MCF 10A (cell line): ENCODE data around the gene EHBP1. TPM values are rescaled to one million over a fixed set of nuclear protein-coding genes. Genes with fewer than 3 reads are reported as not detected.

Source experiments
- BruUV-seq: library from RNA; stranded (reverse); fragments of 400-500 nt; replicated peaks from 2 replicates; lab custom pipeline; 2021; lab: Mats Ljungman, UMichigan
- CTCF ChIA-PET: fragments of 300-600 bp; sonication (Branson Sonifier 250); formaldehyde crosslinking; extraction: SDS; loops from one replicate; lab custom pipeline; 2021; ENCODE audit warnings: antibody characterized with exemption, inconsistent platforms; lab: Yijun Ruan, JAX
- POLR2A ChIA-PET: fragments of 300-600, 350-650 bp; sonication (Branson Sonifier 250); formaldehyde crosslinking; extraction: SDS; loops from one replicate; lab custom pipeline; 2020; ENCODE audit warnings: antibody characterized with exemption, inconsistent platforms; lab: Yijun Ruan, JAX
- DNase-seq: peaks from one replicate; pipeline ENCODE4 v3.0.0-alpha.2; 2018; ENCODE audit not compliant: unreplicated experiment
- H3K27ac Mint-ChIP-seq: one replicate; pipeline ENCODE4 v1.8.0; 2022; ENCODE audit warnings: mild to moderate bottlenecking, low read depth, mixed read lengths; ENCODE audit not compliant: unreplicated experiment
- H3K27me3 Mint-ChIP-seq: one replicate; pipeline ENCODE4 v1.8.0; 2022; ENCODE audit warnings: mixed read lengths; ENCODE audit not compliant: insufficient read depth, unreplicated experiment
- H3K36me3 Mint-ChIP-seq: one replicate; pipeline ENCODE4 v1.8.0; 2022; ENCODE audit warnings: mild to moderate bottlenecking, moderate library complexity, mixed read lengths; ENCODE audit not compliant: insufficient read depth, unreplicated experiment
- H3K4me1 Mint-ChIP-seq: one replicate; pipeline ENCODE4 v1.8.0; 2022; ENCODE audit warnings: mixed read lengths; ENCODE audit not compliant: insufficient read depth, unreplicated experiment
- H3K4me3 Mint-ChIP-seq: one replicate; pipeline ENCODE4 v1.8.0; 2022; ENCODE audit warnings: mild to moderate bottlenecking, moderate library complexity, mixed read lengths; ENCODE audit not compliant: unreplicated experiment
- H3K9me3 Mint-ChIP-seq: one replicate; pipeline ENCODE4 v1.8.0; 2022; ENCODE audit warnings: mixed read lengths; ENCODE audit not compliant: unreplicated experiment
- intact Hi-C: fragments of 100-400 bp; cut with micrococcal nuclease; formaldehyde crosslinking; loops from 2 replicates; pipeline ENCODE4 v1.14.1; 2022
- total RNA-seq: library from RNA; stranded (reverse); gene quantifications from 2 replicates; pipeline ENCODE4 v1.2.3, GENCODE V29; 2022
- TF ChIP-seq, protein P1 (sequence below): fragments of 200-600 bp; IDR thresholded peaks from one replicate; pipeline ENCODE4 v1.8.0; 2022; ENCODE audit warnings: antibody characterized with exemption, mild to moderate bottlenecking; ENCODE audit not compliant: unreplicated experiment

Gene EHBP1
- total RNA-seq, 1 experiment from 2014 or later: 81.2 TPM

GRCh38 chr2:62854600-62855514, 149.3 kb downstream of the EHBP1 start:
- BruUV-seq: no TSS peak
- no peak overlapping the region for H3K27ac Mint-ChIP-seq
- no peaks in the 10 kb centered on the region for H3K27me3 Mint-ChIP-seq
- intact Hi-C loops: no loop called here
- POLR2A ChIA-PET: interaction anchor here (0.7 kb wide), 1 partner anchor 887 kb away, joined by 3 read pairs; no protein-coding TSS in a partner anchor
- H3K4me3 Mint-ChIP-seq: no peak overlapping the region
- H3K36me3 Mint-ChIP-seq: peaks cover 20% of the 10 kb centered on the region
- TF ChIP-seq, protein P1, sequence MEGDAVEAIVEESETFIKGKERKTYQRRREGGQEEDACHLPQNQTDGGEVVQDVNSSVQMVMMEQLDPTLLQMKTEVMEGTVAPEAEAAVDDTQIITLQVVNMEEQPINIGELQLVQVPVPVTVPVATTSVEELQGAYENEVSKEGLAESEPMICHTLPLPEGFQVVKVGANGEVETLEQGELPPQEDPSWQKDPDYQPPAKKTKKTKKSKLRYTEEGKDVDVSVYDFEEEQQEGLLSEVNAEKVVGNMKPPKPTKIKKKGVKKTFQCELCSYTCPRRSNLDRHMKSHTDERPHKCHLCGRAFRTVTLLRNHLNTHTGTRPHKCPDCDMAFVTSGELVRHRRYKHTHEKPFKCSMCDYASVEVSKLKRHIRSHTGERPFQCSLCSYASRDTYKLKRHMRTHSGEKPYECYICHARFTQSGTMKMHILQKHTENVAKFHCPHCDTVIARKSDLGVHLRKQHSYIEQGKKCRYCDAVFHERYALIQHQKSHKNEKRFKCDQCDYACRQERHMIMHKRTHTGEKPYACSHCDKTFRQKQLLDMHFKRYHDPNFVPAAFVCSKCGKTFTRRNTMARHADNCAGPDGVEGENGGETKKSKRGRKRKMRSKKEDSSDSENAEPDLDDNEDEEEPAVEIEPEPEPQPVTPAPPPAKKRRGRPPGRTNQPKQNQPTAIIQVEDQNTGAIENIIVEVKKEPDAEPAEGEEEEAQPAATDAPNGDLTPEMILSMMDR: no peak
- H3K4me1 Mint-ChIP-seq: no peaks in the 10 kb centered on the region
- CTCF ChIA-PET: interaction anchor here (1.2 kb wide), 1 partner anchor 14 kb away, joined by 3 read pairs; no protein-coding TSS in a partner anchor
- peaks cover 8% of the 10 kb centered on the region for H3K9me3 Mint-ChIP-seq
- DNase-seq: no peak

- Mint-ChIP-seq H3K36me3 (peaks cover 29% of the 10 kb centered on the region), H3K27me3 (no peaks in the 10 kb centered on the region), H3K4me1 (no peaks in the 10 kb centered on the region), H3K4me3 (no peak overlapping the region), H3K9me3 (peaks cover 8% of the 10 kb centered on the region), H3K27ac (no peak overlapping the region)
- POLR2A ChIA-PET: interaction anchor here (0.7 to 0.8 kb wide), 2 partner anchors 36 to 41 kb away, joined by 3 read pairs; no protein-coding TSS in a partner anchor
- CTCF ChIA-PET: interaction anchor here (0.6 to 1.2 kb wide), 2 partner anchors 11 to 13 kb away, joined by 3 read pairs; no protein-coding TSS in a partner anchor
- DNase-seq: no peak
- TF ChIP-seq, protein P1: no peak
- intact Hi-C loops: no loop called here
- BruUV-seq: no TSS peak
Measured at GRCh38 chr2:62856228-62857040, 150.9 kb downstream of the EHBP1 start.

- no peaks in the 10 kb centered on the region for H3K4me1 Mint-ChIP-seq
- no TSS peak for BruUV-seq
- DNase-seq: no peak
- ChIA-PET CTCF (interaction anchor here (0.6 kb wide), 2 partner anchors 12 to 70 kb away, joined by 3 read pairs; no protein-coding TSS in a partner anchor), POLR2A (no interaction called here)
- no peaks in the 10 kb centered on the region for H3K27me3 Mint-ChIP-seq
- H3K27ac Mint-ChIP-seq: no peak overlapping the region
- TF ChIP-seq, protein P1: no peak
- H3K9me3 Mint-ChIP-seq: peaks cover 8% of the 10 kb centered on the region
- H3K4me3 Mint-ChIP-seq: no peak overlapping the region
- intact Hi-C loops: no loop called here
- peaks cover 38% of the 10 kb centered on the region for H3K36me3 Mint-ChIP-seq
Measured at GRCh38 chr2:62857139-62857931, 151.8 kb downstream of the EHBP1 start.
